B cell (primary cell): Measurements from ENCODE around the gene ZNF688.

ENCODE experiments used
- CTCF ChIP-seq: fragments of 200-600 bp; IDR thresholded peaks from one replicate; pipeline ENCODE4 v1.8.0; 2022; ENCODE audit warnings: antibody characterized with exemption, mild to moderate bottlenecking
- EZH2 ChIP-seq: IDR thresholded peaks from 2 replicates; pipeline ENCODE4 v1.6.1; 2012; ENCODE audit warnings: borderline replicate concordance, low read depth, mild to moderate bottlenecking, moderate library complexity, low read length; ENCODE audit not compliant: insufficient read depth, poor library complexity, severe bottlenecking

- no peak for TF ChIP-seq CTCF
- no peak for TF ChIP-seq EZH2
Measured at GRCh38 chr16:30557957-30558788, 13.3 kb downstream of the ZNF688 start, which contains the start of gene ZNF764.
